T-helper 22 cell (primary cell): ENCODE measurements around the gene ZCCHC2.
A peak's percentile ranks its signal among the peaks of the same experiment; 100 is the strongest.

Experiments
- DNase-seq: peaks from one replicate; pipeline ENCODE4 v3.0.0-alpha.2; 2020; ENCODE audit warnings: low read depth

ZCCHC2 gene

GRCh38 chr18:62510789-62511188 lies 12.0 kb upstream of the ZCCHC2 start:
- no peak for DNase-seq

GRCh38 chr18:62512532-62512931 lies 10.3 kb upstream of the ZCCHC2 start:
- DNase-seq: no peak

GRCh38 chr18:62512996-62513395 lies 9.8 kb upstream of the ZCCHC2 start:
- DNase-seq: no peak

GRCh38 chr18:62514570-62514969 lies 8.3 kb upstream of the ZCCHC2 start:
- DNase-seq: no peak

GRCh38 chr18:62516242-62516641 lies 6.6 kb upstream of the ZCCHC2 start:
- DNase-seq: no peak

GRCh38 chr18:62518460-62519375 lies 4.1 kb upstream of the ZCCHC2 start:
- no peak for DNase-seq

GRCh38 chr18:62519684-62520083 lies 3.1 kb upstream of the ZCCHC2 start:
- no peak for DNase-seq

GRCh38 chr18:62521082-62521481 lies 1.7 kb upstream of the ZCCHC2 start:
- DNase-seq: no peak

GRCh38 chr18:62521593-62521992 lies 1.2 kb upstream of the ZCCHC2 start:
- DNase-seq: no peak

- DNase-seq: no peak
These were observed 684 bp upstream of the ZCCHC2 start for GRCh38 chr18:62522178-62522503.

GRCh38 chr18:62523255-62523588 lies 397 bp downstream of the ZCCHC2 start:
- no peak for DNase-seq

- peak; percentile 33 for DNase-seq
These were observed 1.0 kb downstream of the ZCCHC2 start for GRCh38 chr18:62523631-62524439.

- peak; percentile 46 for DNase-seq
These were observed 1.8 kb downstream of the ZCCHC2 start for GRCh38 chr18:62524440-62525200.

GRCh38 chr18:62525608-62526007 lies 2.8 kb downstream of the ZCCHC2 start:
- no peak for DNase-seq

- peak; percentile 60 for DNase-seq
These were observed 3.5 kb downstream of the ZCCHC2 start for GRCh38 chr18:62526098-62527025.

GRCh38 chr18:62529597-62529996 lies 6.8 kb downstream of the ZCCHC2 start:
- DNase-seq: no peak

GRCh38 chr18:62531078-62531477 lies 8.3 kb downstream of the ZCCHC2 start:
- no peak for DNase-seq

GRCh38 chr18:62531931-62532330 lies 9.1 kb downstream of the ZCCHC2 start:
- no peak for DNase-seq

GRCh38 chr18:62536005-62536404 lies 13.2 kb downstream of the ZCCHC2 start:
- no peak for DNase-seq

- DNase-seq: no peak
These were observed 14.4 kb downstream of the ZCCHC2 start for GRCh38 chr18:62537042-62537894.

- no peak for DNase-seq
These were observed 15.1 kb downstream of the ZCCHC2 start for GRCh38 chr18:62537946-62538345.
